NCI-H1092 treated with DMSO at 0.1 percent for 48 hours (cell line): ENCODE data around the gene DNAJC7.

Experiments
- DNase-seq: peaks from one replicate; lab custom pipeline; 2025; lab: John Stamatoyannopoulos, UW

Gene DNAJC7, protein sequence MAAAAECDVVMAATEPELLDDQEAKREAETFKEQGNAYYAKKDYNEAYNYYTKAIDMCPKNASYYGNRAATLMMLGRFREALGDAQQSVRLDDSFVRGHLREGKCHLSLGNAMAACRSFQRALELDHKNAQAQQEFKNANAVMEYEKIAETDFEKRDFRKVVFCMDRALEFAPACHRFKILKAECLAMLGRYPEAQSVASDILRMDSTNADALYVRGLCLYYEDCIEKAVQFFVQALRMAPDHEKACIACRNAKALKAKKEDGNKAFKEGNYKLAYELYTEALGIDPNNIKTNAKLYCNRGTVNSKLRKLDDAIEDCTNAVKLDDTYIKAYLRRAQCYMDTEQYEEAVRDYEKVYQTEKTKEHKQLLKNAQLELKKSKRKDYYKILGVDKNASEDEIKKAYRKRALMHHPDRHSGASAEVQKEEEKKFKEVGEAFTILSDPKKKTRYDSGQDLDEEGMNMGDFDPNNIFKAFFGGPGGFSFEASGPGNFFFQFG

DNA sequence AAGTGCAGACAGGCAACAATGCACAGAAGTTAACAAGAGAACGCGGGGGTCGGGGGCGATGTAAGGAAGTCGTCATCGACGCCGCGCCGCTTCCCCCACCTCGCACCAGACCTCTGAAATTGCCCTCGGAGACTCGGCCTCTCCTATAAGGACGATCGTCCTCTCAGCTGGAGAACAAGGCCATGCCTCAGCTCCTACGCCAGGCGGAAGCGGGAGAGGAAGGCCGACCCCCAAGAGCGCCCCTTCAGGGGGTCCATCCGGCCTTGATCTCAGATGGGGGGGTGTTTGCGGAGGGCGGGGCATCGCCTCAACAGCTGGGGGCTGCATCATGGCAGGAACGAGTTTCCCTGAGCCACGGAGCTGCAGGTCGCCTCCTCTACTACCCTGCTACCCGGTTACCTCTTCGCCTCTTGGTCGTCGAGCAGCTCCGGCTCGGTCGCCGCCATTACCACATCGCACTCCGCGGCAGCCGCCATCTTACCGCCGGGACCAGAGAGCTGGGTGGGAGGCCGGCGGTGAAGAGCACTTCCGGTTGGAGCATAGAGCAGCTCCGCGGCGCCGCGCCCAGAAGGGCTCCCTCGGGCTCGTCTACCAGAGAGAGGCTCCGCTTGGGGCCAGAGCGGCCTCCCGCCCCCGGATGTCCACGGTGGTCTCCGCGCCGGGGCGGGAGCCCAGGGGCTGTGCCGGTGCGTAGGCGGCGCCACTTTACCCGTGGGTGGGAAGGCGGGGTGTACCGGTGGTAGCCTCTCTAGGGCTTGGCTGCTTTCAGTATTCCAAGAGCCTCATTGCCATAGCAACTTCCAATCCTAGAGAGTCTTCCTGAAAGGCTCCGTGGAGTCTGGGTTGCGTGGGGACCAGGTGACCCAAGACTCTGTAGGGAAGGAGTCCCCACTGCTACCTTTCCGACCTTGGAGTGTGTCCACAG is at the start of gene DNAJC7:
TSS of gene DNAJC7 (minus strand) at position 499 of the 925 bp plus-strand sequence. CDS start at position 476, 23 bp downstream.
- peak; percentile 94 for DNase-seq

DNA sequence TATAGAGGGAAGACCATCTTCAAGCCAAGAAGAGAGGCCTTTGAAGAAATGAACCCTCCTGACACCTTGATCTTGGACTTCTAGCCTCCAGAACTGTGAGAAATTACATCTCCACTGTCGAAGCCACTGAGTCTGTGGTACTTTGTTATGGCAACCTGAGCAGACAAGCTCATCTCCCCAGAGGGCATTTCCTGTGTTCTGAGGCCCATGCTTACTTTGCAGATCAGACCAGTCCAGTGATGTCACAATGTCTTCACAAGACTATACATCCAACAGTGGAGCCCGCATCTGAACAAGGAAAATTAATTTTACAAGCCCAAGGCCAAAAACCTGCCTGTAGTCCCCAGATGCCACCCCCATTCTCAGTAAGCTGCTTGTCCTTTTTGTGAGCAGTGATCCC is 48.0 kb upstream of the DNAJC7 start:
- DNase-seq: no peak

DNA sequence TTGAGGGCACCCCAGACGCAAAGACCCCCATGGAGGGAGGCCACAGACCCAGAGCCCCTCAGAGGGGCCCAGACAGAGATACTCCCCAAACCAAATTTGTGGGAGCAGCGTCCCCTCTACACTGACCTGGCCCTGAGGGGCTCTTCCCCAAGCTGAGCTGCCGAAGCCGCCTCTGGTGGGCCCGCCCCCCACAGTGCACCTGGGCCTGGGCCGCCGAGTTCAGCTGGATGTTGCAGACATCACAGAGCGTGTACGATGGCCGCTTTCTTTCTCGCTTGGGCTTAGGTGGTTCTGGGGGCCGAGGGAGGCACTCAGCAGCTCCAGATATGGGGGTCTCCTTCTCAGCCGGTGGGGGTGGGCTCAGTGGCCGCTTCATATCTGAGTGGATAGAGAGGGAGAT is 45.4 kb upstream of the DNAJC7 start:
- DNase-seq: no peak

DNA sequence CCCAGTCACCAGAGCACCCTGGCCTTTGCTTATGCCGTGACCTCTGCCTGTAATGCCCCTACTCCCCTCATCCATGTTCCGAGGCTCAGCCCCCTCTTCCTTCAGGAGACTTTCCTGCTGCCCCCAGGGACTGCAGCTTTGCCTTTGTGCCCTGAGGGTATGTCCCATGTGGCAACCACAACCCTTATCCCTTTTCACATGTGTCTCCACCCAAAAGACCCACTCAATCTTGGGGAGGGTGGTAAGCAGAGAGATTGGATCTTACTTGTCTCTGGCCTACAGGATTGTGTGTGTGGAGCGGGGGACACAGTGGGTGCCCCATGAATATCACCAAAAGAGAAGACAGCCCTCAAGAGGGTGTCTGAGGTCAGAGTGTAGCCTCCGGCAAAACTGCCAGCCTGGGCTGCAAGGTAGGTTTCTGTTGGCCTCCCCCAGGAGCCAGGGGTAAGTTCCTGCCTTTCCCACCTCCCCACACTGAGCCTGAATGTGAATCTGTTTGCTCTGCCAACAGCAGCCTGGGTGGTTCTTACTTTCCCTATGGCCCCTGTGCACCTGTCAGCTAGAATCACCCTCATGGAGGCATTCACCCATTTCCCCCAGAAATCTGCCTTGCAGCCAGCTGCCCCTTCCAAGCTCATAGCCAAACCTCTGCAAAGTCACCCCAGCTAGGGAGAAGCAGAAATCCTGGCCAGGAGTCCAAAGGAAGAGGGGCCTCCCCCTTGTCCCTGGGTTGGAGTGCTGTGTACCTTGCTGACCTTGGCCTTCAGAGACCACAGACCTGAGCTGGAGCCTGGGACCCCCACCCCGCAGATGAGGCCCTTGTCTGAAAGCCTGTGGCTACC is 44.6 kb upstream of the DNAJC7 start:
- no peak for DNase-seq

DNA sequence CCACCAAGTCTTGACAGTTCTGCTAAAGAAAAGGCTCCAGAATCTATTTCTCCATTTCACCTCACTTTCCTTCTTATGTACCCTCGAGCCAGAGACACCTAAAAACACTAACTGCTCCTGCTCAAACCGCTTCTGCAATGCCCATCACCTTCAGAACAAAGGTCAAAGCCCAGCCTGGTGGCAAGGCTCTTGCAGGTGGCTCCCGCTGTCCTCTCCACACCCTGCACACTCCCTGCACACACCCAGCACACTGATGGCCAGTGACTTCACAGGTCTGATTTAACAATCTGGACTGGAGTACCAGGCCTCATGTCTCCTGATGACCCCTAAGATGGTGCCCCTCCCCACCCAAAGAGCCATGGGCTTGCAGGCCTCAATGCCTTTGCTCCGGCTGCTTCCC is 43.0 kb upstream of the DNAJC7 start:
- no peak for DNase-seq

DNA sequence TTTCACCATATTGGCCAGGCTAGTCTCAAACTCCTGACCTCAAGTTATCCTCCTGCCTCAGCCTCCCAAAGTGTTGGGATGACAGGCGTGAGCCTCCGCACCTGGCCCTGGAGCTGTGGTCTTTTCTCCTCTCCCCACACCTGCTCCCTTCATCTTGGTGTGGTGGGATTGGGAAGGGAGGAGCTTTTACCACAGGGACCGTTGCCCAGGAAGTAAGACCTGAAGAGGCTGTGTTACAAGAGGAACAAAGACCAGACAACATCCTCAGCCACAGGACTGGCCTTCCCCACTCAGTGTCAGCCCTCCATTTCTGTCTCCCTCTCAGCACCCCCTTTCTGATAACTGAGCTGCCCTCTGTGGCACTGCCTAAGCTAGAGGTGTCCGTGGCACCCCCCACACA is 42.6 kb upstream of the DNAJC7 start:
- no peak for DNase-seq

DNA sequence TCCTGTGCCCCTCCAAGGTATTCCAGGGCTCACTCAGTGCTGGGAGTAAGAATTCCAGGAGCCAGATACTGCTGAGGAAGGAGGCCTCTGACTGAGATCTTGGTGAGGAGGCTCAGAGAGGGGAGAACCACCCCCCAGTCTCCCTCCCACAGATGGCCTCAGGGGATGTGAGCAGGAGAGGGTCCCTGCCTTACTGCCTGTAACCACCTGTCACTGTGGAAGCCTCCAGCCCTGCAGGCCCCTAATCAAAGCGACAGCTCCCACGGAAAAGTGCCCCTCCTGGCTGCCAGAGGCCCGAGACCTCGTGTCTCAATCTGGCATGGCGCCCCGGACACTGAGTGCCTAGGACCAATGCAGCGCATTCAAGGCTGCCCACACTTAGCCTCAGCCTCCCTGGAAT is 40.8 kb upstream of the DNAJC7 start:
- no peak for DNase-seq

DNA sequence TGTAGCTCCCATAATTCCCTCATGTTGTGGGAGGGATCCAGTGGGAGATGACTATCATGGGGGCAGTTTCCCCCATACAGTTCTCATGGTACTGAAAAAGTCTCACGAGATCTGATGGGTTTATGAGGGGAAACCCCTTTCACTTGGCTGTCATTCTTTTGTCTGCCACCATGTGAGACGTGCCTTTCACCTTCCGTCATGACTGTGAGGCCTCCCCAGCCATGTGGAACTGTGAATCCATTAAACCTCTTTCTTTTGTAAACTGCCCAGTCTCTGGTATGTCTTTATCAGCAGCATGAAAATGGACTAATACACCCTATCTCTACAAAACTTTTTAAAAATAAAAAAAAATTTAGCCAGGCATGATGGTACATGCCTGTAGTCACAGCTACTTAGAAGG is 39.4 kb upstream of the DNAJC7 start:
- no peak for DNase-seq

DNA sequence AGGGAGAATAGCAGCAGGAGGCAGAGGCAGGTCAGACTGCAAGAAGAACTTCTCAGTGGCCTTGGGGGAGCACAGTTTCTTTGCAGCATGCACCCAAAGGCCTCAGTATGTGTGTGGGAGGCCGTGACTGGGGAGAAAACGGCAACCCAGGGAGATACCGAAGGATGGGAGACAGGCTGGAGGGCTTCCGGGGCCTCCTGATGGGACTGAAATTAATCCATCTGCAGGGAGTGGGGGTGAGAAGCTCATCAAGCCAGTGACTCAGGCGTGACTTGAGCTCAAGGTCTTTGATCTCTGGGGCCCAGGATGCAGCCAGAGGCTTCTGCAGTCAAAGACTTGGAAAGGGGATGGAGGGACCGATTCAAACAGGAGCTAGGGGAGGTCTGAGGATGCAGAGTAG is 38.3 kb upstream of the DNAJC7 start:
- DNase-seq: no peak

DNA sequence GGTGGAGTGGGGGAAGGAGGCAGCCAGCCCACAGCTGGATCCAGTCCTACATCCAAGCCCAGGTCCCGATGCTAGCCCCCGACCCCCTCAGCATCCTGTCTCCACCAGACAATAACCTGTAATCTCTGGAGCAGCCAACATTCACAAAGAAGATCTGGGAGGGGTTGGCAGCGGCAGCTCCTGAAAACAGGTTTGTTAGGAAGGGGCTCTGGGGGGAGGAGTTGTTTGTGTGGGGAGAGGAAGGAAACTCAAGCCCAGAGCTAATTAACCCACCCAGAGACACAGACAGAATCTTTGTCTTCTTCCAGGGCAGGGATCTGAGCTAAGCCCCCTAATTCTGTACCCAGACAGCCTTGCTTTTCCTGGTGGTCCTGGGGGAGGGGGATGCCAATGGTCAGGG is 37.8 kb upstream of the DNAJC7 start:
- DNase-seq: no peak

DNA sequence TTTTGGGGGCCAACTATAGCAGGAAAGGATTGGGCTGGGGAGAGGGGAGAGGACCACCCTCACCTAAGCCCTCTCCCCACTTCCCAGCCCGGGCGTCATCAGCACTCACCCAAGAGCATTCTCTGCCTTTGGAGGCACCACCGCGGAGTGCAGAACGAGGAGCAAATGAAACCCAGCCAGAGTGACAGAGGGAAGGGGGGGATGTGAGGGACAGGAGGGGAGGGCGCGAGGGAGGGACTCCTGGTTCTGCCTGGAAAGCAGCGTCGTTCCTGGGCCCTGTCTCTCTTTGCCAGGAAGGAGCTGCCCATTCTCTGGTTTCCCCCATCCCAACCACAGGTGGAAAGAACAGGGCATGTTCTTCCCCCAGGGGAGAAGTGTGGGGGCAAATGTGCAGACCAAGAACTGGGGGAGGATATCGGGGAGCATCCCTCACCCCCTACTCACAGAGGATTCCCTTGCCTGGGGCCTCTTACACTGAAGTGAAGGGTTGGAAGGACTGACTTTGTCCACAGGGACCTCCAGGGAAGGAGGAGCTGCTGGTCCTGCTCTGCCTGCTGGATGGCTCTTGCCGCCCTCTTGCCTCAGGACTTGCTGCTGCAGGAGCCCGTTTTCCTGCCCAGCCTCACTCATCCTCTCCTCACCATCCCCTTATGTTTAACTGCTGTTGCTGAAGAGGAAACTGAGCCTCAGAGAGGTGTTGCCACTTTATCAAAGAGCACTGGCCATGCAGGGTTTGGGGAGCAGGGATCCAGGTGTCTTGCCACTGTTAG is 36.7 kb upstream of the DNAJC7 start:
- DNase-seq: no peak

DNA sequence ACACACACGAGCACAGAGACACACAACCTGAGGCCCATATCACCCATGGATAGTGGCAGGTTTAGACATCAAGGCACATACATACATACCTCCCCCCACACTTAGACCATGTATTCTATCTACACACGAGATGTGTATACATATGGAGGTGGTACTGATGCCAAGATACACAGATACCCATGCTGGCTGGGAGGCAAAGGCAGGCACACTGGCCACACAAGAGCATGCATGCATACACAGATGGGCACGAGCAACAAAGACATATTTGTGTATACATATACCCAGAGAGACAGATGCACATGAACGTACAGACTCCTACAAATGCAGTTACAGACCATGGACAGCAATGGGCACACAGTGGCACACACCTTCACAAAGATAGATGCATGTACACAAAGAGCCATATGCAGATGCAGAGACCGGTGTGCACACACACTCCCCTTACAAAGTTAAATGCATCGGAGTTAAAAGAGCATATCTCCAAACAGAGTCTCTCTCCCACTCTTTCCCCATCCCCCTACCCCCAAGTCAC is 35.2 kb upstream of the DNAJC7 start:
- DNase-seq: no peak

DNA sequence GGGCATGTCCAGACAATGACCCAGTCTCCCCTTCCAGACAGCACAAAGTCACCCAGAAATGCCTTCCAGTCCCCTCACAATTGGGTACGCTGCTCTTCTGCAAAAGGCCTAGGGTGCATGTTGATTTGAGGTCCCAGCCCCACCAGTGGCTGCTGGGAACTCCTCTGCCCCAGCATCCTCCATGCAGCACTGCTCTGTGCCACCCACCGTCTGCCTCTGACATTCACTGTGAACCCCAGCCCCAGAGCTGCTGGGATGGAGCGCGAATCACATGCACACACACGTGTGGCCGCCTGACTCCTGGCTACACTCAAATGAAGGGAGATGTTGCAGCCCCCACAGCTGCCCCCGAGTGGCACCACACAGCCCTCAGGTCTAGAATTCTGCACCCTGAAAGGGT is 34.4 kb upstream of the DNAJC7 start:
- DNase-seq: no peak

DNA sequence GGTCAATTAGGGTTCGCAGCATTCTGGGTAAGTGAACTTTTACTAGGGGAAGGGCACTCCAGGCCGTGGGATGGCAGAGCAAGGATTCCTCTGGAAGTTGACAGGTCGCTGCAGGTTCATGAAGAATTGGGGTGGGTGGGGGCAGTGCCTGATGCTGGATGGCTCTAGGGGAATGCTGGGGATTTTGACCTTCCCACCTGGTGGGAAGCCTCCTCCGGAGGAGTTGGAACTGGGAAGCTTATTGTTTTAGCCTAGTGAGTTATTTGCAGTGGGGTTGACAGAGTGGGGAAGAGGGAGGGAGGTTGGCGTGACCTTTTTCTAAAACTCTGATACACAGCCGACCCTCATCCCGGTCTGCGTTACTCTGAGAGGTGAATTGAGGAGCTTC is 33.8 kb upstream of the DNAJC7 start:
- DNase-seq: no peak

DNA sequence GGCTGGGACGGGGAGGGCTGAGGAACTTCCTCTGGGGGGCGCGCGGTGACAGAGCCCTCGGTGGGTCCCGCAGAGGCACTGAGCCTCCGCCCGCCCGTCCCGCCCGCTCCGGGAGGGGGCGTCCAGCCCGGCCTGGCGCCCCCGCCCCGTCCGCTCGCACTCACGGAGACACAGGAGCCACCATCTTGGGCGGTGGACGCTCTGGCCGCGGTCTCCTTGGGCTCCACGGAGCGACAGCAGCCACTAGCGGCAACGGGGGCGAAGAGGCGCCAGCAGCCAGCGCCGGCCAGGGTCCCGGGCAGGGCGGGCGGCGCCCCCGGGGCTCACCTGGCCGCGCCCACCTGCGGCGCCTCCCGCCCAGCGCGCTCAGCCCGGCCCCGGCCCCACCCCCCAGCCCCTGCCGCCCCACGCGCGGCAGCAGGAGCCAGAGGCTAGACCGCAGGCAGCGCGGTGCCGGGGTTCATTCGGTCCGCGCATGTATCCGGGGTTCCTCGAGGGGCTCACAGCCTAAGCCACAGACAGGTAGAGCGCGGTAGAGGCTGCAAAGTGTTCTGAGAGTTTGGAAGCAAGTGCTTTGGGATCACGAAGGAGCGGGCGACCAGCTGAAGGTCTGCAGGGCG is 33.3 kb upstream of the DNAJC7 start, which contains the start of gene C17orf113:
TSS of gene C17orf113 (minus strand) at position 209 of the 620 bp plus-strand sequence. CDS start 7,225 bp downstream, outside the sequence.
- DNase-seq: peak; percentile 35

DNA sequence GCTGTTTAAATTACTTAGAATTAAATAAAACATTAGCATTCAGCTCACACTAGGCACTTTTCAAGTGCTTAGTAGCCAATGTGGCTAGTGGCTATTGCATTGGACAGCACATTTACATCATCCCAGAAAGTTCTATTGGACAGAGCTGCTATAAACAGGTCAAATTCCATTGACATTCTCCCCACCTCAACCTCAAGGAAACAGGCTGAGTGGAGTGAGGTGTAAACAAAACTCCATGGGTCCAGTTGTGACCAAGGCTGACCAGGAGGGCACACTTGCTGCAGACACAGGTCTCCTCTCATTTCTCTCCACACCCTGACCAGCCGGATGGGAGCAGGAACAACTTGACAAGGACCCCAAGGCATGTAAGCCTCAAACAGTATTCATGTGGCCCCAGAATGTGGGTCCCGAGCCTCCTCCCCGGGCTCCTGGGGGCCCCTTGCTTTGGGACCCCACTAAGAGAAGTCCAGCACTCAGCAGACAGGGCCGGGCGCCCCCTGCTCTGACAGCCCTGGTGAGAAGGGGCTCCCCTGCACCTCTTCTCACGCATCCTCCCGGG is 32.7 kb upstream of the DNAJC7 start:
- no peak for DNase-seq

DNA sequence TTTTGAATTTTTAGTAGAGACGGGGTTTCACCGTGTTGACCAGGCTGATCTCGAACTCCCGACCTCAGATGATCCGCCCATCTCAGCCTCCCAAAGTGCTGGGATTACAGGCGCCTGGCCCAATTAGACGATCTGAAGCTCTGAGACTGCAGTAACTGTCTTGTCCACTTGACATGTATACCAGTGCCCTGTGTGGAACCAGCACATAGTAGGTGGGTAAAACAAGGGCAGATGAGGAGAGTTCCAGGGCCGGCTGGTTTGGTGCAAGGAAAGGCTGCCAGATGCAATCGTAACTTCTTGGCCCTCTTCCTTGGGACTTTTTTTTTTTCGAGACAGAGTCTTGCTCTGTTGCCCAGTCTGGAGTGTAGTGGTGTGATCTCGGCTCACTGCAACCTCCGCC is 30.1 kb upstream of the DNAJC7 start:
- no peak for DNase-seq

DNA sequence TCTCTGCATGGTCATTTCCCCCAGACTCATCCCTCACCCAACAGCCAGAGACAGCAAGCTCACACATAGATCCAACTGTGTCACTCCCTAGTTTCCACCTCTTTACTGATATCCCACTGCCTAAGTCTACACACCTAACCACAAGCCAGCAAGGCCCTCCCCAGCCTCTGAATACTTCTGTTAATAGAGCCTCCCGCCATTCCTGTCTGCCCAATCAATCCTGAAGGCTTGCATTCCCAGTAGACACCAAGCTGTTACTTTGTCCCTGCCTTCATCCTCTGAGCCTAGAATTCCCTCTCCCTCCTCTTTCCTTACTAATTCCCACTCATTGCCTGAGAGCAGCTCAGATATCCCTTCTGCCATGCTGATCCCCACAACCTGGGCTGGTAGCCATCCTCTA is 28.5 kb upstream of the DNAJC7 start:
- no peak for DNase-seq

DNA sequence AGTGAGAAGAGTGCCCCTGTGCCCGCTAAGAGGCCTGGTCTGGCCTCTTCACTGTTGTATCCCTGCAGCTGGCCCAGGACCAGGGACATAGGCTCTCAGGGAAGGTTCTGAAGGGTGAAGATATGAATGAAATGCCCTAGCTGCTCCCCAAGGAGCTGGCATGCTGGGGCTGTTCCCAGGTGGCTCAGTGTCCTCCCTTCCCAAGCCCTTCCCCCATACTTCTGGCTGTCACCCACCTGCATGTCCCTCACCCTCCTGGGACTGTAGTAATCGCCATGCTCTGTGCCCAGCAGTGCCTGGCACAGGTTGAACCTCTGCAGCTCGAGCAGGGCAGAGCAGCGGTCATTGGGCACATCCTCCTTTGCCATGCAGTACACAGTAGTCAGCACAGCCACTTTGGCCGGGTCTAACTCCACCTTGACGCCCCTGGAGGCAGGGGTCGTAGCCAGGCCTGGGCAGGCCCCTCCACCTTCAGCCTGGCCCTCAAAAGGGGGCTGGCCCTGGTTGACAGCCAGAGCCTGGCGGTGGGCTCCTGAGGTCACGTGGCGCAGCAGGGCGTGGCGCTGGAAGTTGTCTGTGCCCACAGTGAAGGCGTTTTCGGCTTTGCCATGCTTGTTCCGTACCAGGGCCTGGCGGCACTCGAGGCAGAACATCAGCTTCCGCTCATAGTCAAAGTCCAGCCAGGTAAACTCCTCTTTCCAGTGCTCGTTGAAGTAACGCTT is 25.5 kb upstream of the DNAJC7 start:
- DNase-seq: no peak
